ENCODE measurements around the gene TSPAN18.

Gene TSPAN18

GRCh38 chr11:44903518-44903917, 176.8 kb downstream of the TSPAN18 start:
- DNase-seq, result no peak

GRCh38 chr11:44904261-44905020, 177.7 kb downstream of the TSPAN18 start:
- DNase-seq, result no peak

- no peak for DNase-seq
These were observed 178.5 kb downstream of the TSPAN18 start for GRCh38 chr11:44905131-44905866.

GRCh38 chr11:44906649-44907048, 179.9 kb downstream of the TSPAN18 start:
- no peak for DNase-seq

- DNase-seq, result no peak
These were observed 182.8 kb downstream of the TSPAN18 start for GRCh38 chr11:44909557-44909956.

GRCh38 chr11:44910591-44910990, 183.8 kb downstream of the TSPAN18 start:
- no peak for DNase-seq

GRCh38 chr11:44911029-44911814, 184.5 kb downstream of the TSPAN18 start:
- DNase-seq, result peak; percentile 93

GRCh38 chr11:44912270-44912987, 185.7 kb downstream of the TSPAN18 start:
- no peak for DNase-seq

GRCh38 chr11:44913502-44913901, 186.7 kb downstream of the TSPAN18 start:
- DNase-seq, result no peak

GRCh38 chr11:44914105-44914504, 187.3 kb downstream of the TSPAN18 start:
- DNase-seq, result no peak

GRCh38 chr11:44915004-44915403, 188.2 kb downstream of the TSPAN18 start:
- DNase-seq, result no peak

GRCh38 chr11:44915621-44916020, 188.9 kb downstream of the TSPAN18 start:
- DNase-seq, result no peak

- DNase-seq, result no peak
These were observed 189.6 kb downstream of the TSPAN18 start for GRCh38 chr11:44916331-44916730.

GRCh38 chr11:44916801-44917385, 190.1 kb downstream of the TSPAN18 start:
- no peak for DNase-seq

- no peak for DNase-seq
These were observed 191.0 kb downstream of the TSPAN18 start for GRCh38 chr11:44917741-44918140.

- DNase-seq, result no peak
These were observed 193.7 kb downstream of the TSPAN18 start for GRCh38 chr11:44920451-44920850.

- no peak for DNase-seq
These were observed 196.4 kb downstream of the TSPAN18 start for GRCh38 chr11:44923115-44923514.

GRCh38 chr11:44923806-44924205, 197.0 kb downstream of the TSPAN18 start:
- no peak for DNase-seq

- DNase-seq, result no peak
These were observed 199.3 kb downstream of the TSPAN18 start for GRCh38 chr11:44926036-44926435.

GRCh38 chr11:44927174-44927661, 200.5 kb downstream of the TSPAN18 start:
- peak; percentile 78 for DNase-seq

GRCh38 chr11:44928144-44928543, 201.4 kb downstream of the TSPAN18 start:
- DNase-seq, result no peak

GRCh38 chr11:44928816-44929215, 202.1 kb downstream of the TSPAN18 start:
- no peak for DNase-seq
